ENCODE results near the gene PRDM16.

- TF ChIP-seq RARB (CRISPR knock-in tag; IDR thresholded peaks at IDR 0.05) (no peak), SNAI2 (CRISPR knock-in tag; IDR thresholded peaks at IDR 0.05) (no peak), ARNTL (CRISPR knock-in tag; IDR thresholded peaks at IDR 0.05; ENCODE audit: borderline replicate concordance, low read depth) (no peak), ZFP3 (CRISPR knock-in tag; IDR thresholded peaks at IDR 0.05) (no peak), ZNF70 (CRISPR knock-in tag; IDR thresholded peaks at IDR 0.05) (no peak), OSR1 (CRISPR knock-in tag; IDR thresholded peaks at IDR 0.05) (no peak), ZFP30 (CRISPR knock-in tag; IDR thresholded peaks at IDR 0.05) (no peak), PPARA (CRISPR knock-in tag; IDR thresholded peaks at IDR 0.05; ENCODE audit: borderline replicate concordance) (no peak), CSDC2 (CRISPR knock-in tag; IDR thresholded peaks at IDR 0.05) (no peak), ZC3H10 (CRISPR knock-in tag; IDR thresholded peaks at IDR 0.05) (no peak), PATZ1 (CRISPR knock-in tag; IDR thresholded peaks at IDR 0.05; ENCODE audit: borderline replicate concordance) (no peak)
Measured at GRCh38 chr1:3206696-3207095, 137.7 kb downstream of the PRDM16 start.
